LNCAP (cell line): ENCODE measurements around the gene KBTBD12.

Experiments
- TF ChIP-seq, protein P1 (sequence below): fragments of 450-650 bp; IDR thresholded peaks from 2 replicates; pipeline ENCODE4 v1.5.1; 2017; ENCODE audit warnings: mild to moderate bottlenecking

The KBTBD12 gene

DNA sequence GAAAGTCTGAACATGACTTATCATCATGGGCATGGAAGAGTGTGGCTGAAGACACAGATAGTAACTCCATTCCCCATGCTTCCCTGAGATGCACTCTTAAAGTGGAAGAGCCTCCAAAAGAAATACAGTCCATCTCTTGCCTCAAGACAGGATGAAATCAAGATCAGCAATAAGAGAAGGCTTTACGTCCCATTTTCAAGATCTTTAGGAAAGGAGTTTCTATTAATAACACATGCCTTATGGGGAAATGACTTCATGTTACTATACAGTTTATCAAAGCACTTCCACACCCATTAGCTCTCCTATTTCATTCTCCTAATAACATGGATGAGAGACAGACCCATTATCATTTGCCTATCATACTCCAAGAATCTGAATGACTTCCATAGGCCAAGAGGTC is 6.1 kb upstream of the KBTBD12 start:
- TF ChIP-seq, protein P1, sequence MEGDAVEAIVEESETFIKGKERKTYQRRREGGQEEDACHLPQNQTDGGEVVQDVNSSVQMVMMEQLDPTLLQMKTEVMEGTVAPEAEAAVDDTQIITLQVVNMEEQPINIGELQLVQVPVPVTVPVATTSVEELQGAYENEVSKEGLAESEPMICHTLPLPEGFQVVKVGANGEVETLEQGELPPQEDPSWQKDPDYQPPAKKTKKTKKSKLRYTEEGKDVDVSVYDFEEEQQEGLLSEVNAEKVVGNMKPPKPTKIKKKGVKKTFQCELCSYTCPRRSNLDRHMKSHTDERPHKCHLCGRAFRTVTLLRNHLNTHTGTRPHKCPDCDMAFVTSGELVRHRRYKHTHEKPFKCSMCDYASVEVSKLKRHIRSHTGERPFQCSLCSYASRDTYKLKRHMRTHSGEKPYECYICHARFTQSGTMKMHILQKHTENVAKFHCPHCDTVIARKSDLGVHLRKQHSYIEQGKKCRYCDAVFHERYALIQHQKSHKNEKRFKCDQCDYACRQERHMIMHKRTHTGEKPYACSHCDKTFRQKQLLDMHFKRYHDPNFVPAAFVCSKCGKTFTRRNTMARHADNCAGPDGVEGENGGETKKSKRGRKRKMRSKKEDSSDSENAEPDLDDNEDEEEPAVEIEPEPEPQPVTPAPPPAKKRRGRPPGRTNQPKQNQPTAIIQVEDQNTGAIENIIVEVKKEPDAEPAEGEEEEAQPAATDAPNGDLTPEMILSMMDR: no peak

DNA sequence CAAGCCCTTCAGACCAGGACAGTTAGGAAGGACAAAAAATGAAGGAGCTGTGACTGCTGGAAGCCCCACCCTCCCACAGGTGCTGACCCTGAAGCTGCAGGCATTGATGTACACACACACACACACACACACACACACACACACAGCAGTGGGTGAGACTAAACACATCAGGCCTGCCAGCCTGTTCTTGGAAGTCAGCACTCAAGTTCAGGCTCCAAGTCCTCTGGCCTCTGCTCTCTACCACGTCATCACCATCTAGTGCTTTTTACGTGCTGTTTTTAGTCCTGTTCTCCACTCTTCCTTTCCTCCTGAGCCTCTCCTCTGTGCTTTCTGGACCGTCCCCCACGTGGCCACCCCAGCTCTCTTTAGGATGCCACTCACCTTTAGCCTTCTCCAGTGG is 5.4 kb upstream of the KBTBD12 start:
- TF ChIP-seq, protein P1: no peak

GRCh38 chr3:127911421-127911931 is 3.6 kb upstream of the KBTBD12 start:
- TF ChIP-seq, protein P1: no peak

DNA sequence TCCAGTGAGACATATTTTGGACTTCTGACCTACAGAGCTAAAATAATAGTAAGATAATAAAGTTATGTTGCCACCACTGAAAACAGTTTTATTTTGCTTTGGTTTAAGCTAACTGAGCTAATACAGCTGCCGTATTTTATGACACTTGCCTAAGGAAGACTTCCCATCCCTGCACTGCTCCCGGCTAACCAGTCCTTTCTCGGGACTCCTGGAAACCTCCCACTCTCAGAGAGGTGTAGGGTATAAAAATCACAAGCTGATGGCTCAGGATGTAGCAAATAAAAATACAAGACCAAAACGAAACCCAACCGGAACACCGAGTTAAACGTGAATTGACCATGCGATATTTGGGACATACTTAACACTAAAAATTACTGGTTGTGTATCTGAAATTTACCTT is 448 bp upstream of the KBTBD12 start:
- TF ChIP-seq, protein P1: no peak

GRCh38 chr3:127915937-127916493 is 983 bp downstream of the KBTBD12 start:
- TF ChIP-seq, protein P1: no peak

DNA sequence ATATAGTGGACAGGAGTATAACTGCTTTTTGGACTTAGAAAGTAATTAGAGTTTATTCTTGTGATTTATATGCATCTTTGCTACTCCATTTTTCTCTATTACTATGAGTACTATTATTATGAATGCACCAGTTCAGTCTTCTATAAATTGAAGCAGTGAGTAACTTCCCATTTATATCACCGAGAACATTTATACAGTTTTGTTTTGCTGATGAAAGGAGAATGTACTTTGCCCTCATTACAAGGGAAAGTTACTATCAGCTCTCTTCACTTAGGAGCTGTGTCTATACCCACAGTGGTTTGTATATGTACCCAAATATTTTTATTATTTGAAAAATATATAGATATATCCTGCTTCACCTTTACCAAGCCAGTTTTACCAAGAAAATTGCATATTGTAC is 5.7 kb downstream of the KBTBD12 start:
- TF ChIP-seq, protein P1: no peak

GRCh38 chr3:127923611-127924010 is 8.6 kb downstream of the KBTBD12 start:
- TF ChIP-seq, protein P1: no peak

- TF ChIP-seq, protein P1: no peak
These were observed 10.4 kb downstream of the KBTBD12 start for GRCh38 chr3:127925384-127925783.
